ENCODE data around the gene PCDHA10. TPM values are rescaled to one million over a fixed set of nuclear protein-coding genes. Genes with fewer than 3 reads are reported as not detected.
"Not testable (repeated sequence)": the region's sequence is repeated elsewhere in the genome, so short reads cannot be mapped to it uniquely, and the experiment has no call there.

Gene PCDHA10
- total and polyA plus RNA-seq, 3 donors from 2014 or later, result 0.95 to 4.4 (median 3.3) TPM

DNA sequence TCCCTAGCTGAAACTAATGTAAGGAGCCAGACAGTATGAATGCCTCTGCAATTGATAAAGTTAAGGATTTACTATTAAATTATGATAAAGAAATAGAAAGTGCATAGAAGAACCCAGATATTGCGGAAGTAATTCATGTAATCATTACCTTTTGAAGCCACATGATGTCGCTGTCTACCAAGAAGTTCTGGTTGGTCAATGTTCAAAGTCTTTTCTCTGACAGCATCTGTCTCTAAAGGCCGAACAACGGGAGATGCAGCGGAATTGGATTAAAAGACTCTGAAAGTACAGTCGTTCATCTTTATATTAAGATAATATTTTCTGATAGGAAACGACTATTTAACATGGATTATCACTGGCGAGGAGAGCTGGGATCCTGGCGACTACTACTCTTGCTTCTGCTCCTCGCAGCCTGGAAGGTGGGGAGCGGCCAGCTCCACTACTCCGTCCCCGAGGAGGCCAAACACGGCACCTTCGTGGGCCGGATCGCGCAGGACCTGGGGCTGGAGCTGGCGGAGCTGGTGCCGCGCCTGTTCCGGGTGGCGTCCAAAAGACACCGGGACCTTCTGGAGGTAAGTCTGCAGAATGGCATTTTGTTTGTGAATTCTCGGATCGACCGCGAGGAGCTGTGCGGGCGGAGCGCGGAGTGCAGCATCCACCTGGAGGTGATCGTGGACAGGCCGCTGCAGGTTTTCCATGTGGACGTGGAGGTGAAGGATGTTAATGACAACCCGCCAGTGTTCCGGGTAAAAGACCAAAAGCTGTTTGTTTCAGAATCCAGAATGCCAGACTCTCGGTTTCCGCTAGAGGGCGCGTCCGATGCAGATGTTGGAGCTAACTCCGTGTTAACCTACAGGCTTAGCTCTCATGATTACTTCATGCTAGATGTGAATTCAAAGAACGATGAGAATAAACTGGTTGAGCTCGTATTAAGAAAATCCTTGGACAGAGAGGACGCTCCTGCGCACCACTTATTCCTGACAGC, 14.4 kb upstream of the PCDHA10 start, which contains the start of gene PCDHA8:
Gene PCDHA8 (plus strand): TSS at position 210 of the 985 bp plus-strand sequence. CDS start 135 bp downstream, at position 345.
- WGBS, 2 donors, result 13 to 18% methylated on average over 41 to 47 of the region's 47 CpGs
- intact Hi-C loops (cut with DNase I; ENCODE audit: low total_unique reads), result no loop called here
- Histone ChIP-seq H3K36me3 (ENCODE audit: low read depth, missing control alignments) (no peaks in the 10 kb centered on the region), H3K27me3 (no peaks in the 10 kb centered on the region), H3K9me3 (no peaks in the 10 kb centered on the region), H3K4me3 (peak within 1 kb of the TSS in 1 of 2 donors; percentile 9), H3K27ac (no peak within 1 kb of the TSS), H3K4me1 (no peaks in the 10 kb centered on the region)
- DNase-seq, result peak; percentile 72
- TF ChIP-seq CTCF (IDR thresholded peaks at IDR 0.05), result peak in 2 of 3 experiments; percentile 26 to 39
- no peak for TF ChIP-seq POLR2A (IDR thresholded peaks at IDR 0.05)

DNA sequence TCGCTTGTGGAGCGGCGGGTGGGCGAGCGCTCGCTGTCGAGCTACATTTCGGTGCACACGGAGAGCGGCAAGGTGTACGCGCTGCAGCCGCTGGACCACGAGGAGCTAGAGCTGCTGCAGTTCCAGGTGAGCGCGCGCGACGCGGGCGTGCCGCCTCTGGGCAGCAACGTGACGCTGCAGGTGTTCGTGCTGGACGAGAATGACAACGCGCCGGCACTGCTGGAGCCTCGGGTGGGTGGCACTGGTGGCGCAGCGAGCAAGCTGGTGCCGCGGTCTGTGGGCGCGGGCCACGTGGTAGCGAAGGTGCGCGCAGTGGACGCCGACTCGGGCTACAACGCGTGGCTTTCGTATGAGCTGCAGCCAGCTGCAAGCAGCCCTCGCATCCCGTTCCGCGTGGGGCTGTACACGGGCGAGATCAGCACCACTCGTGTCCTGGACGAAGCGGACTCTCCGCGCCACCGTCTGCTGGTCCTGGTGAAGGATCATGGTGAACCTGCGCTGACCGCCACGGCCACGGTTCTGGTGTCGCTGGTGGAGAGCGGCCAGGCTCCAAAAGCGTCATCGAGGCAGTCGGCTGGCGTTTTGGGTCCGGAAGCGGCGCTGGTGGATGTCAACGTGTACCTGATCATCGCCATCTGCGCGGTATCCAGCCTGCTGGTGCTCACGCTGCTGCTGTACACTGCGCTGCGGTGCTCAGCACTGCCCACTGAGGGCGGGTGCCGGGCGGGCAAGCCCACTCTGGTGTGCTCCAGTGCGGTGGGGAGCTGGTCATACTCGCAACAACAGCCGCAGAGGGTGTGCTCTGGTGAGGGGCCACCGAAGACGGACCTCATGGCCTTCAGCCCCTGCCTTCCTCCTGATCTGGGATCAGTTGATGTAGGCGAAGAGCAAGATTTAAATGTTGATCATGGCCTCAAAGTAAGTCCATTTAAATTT, 12.6 kb upstream of the PCDHA10 start:
- Histone ChIP-seq H3K4me1 (no peaks in the 10 kb centered on the region), H3K27me3 (no peaks in the 10 kb centered on the region), H3K36me3 (ENCODE audit: low read depth, missing control alignments) (no peaks in the 10 kb centered on the region), H3K4me3 (no peak overlapping the region), H3K9me3 (no peaks in the 10 kb centered on the region), H3K27ac (no peak overlapping the region)
- DNase-seq, result no peak
- intact Hi-C loops (cut with DNase I; ENCODE audit: low total_unique reads), result no loop called here
- 24 to 33% methylated on average over 56 to 74 of the region's 87 CpGs for whole genome bisulfite sequencing, 2 donors
- no peak for TF ChIP-seq CTCF (IDR thresholded peaks at IDR 0.05)
- no peak for TF ChIP-seq POLR2A (IDR thresholded peaks at IDR 0.05)

DNA sequence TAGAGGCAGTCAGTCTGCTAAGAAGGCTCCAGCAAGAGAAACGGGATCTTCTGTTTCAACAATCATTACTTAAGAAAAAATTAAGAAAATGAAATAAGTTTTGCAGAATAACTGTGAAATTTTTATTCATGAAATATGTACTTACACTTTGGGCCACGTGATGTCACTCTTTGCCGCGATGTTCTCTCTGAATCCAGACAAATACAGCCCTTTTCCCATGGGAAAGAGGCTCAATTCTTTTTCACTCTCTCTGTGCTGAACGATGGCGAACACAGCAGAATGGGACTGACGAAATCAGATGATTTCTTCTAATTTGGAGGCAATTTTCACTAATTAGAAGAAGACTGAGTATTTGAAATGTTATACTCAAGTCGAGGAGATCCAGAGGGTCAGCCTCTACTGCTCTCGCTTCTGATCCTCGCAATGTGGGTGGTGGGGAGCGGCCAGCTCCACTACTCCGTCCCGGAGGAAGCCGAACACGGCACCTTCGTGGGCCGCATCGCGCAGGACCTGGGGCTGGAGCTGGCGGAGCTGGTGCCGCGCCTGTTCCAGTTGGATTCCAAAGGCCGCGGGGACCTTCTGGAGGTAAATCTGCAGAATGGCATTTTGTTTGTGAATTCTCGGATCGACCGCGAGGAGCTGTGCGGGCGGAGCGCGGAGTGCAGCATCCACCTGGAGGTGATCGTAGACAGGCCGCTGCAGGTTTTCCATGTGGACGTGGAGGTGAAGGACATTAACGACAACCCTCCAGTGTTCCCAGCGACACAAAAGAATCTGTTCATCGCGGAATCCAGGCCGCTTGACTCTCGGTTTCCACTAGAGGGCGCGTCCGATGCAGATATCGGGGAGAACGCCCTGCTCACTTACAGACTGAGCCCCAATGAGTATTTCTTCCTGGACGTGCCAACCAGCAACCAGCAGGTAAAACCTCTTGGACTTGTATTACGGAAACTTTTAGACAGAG, 7.3 kb upstream of the PCDHA10 start, which contains the start of gene PCDHA9:
Gene PCDHA9 (plus strand): TSS at position 244 of the 964 bp plus-strand sequence. CDS start 114 bp downstream, at position 358.
- WGBS, 2 donors, result 11 to 17% methylated on average over 11 to 36 of the region's 48 CpGs
- H3K4me3 ChIP-seq; H3K27ac ChIP-seq; intact Hi-C loops (cut with DNase I; ENCODE audit: low total_unique reads); H3K4me1 ChIP-seq; H3K36me3 ChIP-seq (ENCODE audit: low read depth, missing control alignments); DNase-seq; H3K27me3 ChIP-seq; H3K9me3 ChIP-seq: not testable (repeated sequence)

DNA sequence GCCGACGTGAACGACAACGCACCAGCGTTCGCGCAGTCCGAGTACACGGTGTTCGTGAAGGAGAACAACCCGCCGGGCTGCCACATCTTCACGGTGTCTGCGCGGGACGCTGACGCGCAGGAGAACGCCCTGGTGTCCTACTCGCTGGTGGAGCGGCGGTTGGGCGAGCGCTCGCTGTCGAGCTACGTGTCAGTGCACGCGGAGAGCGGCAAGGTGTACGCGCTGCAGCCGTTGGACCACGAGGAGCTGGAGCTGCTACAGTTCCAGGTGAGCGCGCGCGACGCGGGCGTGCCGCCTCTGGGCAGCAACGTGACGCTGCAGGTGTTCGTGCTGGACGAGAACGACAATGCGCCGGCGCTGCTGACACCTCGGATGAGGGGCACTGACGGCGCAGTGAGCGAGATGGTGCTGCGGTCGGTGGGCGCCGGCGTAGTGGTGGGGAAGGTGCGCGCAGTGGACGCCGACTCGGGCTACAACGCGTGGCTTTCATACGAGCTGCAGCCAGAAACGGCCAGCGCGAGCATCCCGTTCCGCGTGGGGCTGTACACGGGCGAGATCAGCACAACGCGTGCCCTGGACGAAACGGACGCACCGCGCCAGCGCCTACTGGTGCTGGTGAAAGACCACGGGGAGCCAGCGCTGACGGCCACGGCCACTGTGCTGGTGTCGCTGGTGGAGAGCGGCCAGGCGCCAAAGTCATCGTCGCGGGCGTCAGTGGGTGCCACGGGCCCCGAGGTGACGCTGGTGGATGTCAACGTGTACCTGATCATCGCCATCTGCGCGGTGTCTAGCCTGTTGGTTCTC, 5.7 kb upstream of the PCDHA10 start:
- intact Hi-C loops (cut with DNase I; ENCODE audit: low total_unique reads); H3K36me3 ChIP-seq (ENCODE audit: low read depth, missing control alignments); H3K4me1 ChIP-seq; DNase-seq; H3K9me3 ChIP-seq; H3K27ac ChIP-seq; H3K27me3 ChIP-seq: not testable (repeated sequence)
- WGBS, 2 donors, result 16 to 38% methylated on average over 18 to 76 of the region's 101 CpGs
- peak overlapping the region in 1 of 2 donors; percentile 32 for H3K4me3 ChIP-seq

All from testis (tissue), 3 donors.